Measurements from ENCODE around the gene NDUFA12.

DNA sequence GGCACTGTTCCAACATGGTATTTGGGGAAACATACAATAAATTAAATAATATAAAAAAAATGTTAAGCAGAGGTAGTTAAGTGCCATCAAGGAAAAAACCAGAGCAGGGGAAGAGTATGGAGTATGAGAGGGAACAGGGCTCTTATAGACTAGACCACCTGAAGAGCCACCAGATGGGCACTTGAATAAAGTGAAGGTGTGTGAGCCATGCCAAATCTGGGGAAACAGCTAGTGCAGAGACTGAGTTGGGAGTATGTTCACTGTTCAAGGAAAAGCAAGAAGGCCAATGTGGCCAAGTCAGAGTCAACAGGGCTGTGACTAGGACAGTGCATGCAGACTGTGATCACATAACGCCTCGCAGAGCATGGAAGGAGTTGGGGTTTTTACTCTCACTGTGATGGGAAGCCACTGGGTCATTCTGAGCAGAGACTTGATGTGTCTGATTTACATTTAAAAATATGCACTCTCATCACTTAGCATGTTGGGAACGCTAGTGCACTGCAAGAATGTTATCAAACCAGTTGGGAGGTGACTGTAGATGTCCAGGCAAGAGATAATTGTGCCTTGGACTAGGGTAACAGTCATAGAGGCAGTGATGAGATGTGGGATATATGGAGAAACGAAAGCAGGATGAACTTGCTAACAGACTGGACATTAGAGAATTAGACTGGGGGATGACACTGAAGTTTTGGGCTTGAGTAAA lies 25.6 kb downstream of the NDUFA12 start:
- TF ChIP-seq POLR2A (IDR thresholded peaks at IDR 0.05): no peak
- TF ChIP-seq CTCF (IDR thresholded peaks at IDR 0.05): no peak

All from Peyer's patch (tissue), 4 donors.